A549 (cell line): ENCODE measurements around the gene MYPOP. TPM values are rescaled to one million over a fixed set of nuclear protein-coding genes. Genes with fewer than 3 reads are reported as not detected.

Source experiments
- ATAC-seq, 2 experiments: fragments of 200-7000 bp in 1 of 2; fragments of >200 bp in 1 of 2; cut with Nextera tagmentation in 1 of 2; cut with Tn5 transposase in 1 of 2; 3 replicates each; pipeline versions ENCODE4 v1.8.0 to v1.9.1; 2018 to 2020; ENCODE audit warnings: mild to moderate bottlenecking in 1 of 2, moderate library complexity in 1 of 2
- CTCF ChIA-PET: fragments of 300-600 bp; sonication (Branson Sonifier 250); formaldehyde crosslinking; extraction: SDS; loops from one replicate; lab custom pipeline; 2021; ENCODE audit warnings: antibody characterized with exemption, inconsistent platforms; lab: Yijun Ruan, JAX
- POLR2A ChIA-PET: fragments of 350-600 bp; formaldehyde crosslinking; extraction: SDS; loops from one replicate; lab custom pipeline; 2021; ENCODE audit warnings: antibody characterized with exemption, inconsistent platforms; lab: Yijun Ruan, JAX
- DNase-seq, 2 experiments: peaks; one replicate each; pipeline versions ENCODE4 v3.0.0 to v3.0.0-alpha.2; 2011 to 2016; ENCODE audit warnings: low read depth in 1 of 2, low spot score in 1 of 2
- FAIRE-seq: peaks from 2 replicates; lab custom pipeline; 2011; peaks lifted over from hg19 to GRCh38; lab: Jason Lieb, UNC
- H3K27ac ChIP-seq, 2 experiments: fragments of >200 bp; sonication (Bioruptor Twin); formaldehyde crosslinking; 3 replicates each; pipeline ENCODE4 v1.5.1; 2016 to 2017
- H3K4me1 ChIP-seq: fragments of >200 bp; sonication (Bioruptor Twin); formaldehyde crosslinking; 3 replicates; pipeline ENCODE4 v1.6.1; 2016
- H3K4me2 ChIP-seq: fragments of >200 bp; sonication (Bioruptor Twin); formaldehyde crosslinking; 3 replicates; pipeline ENCODE4 v1.6.1; 2016
- H3K4me3 ChIP-seq: fragments of >200 bp; sonication (Bioruptor Twin); formaldehyde crosslinking; 3 replicates; pipeline ENCODE4 v1.5.1; 2016
- H3K9me3 ChIP-seq: fragments of >200 bp; sonication (Bioruptor Twin); formaldehyde crosslinking; 3 replicates; pipeline ENCODE4 v1.6.1; 2016
- ATOH8 ChIP-seq: fragments of 250-450 bp; sonication (Bioruptor Pico); IDR thresholded peaks from 2 replicates; pipeline ENCODE4 v1.5.0; 2020; ENCODE audit warnings: low read depth, mild to moderate bottlenecking, moderate library complexity
- BCL3 ChIP-seq: fragments of >200 bp; sonication (Bioruptor Twin); formaldehyde crosslinking; IDR thresholded peaks from 3 replicates; pipeline ENCODE4 v1.6.1; 2016
- CBX2 ChIP-seq: fragments of 200-600 bp; sonication (generic); IDR thresholded peaks from 2 replicates; pipeline ENCODE4 v1.6.1; 2016; ENCODE audit warnings: low read depth, mild to moderate bottlenecking, borderline replicate concordance
- CHD4 ChIP-seq: fragments of 200-600 bp; sonication (generic); IDR thresholded peaks from 2 replicates; pipeline ENCODE4 v1.6.1; 2016; ENCODE audit warnings: antibody characterized with exemption, mild to moderate bottlenecking, borderline replicate concordance
- E2F6 ChIP-seq: IDR thresholded peaks from 2 replicates; pipeline ENCODE4 v1.6.1; 2012; ENCODE audit warnings: low read depth, borderline replicate concordance
- EHF ChIP-seq: fragments of 250-450 bp; sonication (Bioruptor Pico); IDR thresholded peaks from 2 replicates; pipeline ENCODE4 v1.5.0; 2020; ENCODE audit warnings: mild to moderate bottlenecking
- ELK1 ChIP-seq: fragments of 150-350 bp; IDR thresholded peaks from 2 replicates; pipeline ENCODE4 v1.6.1; 2014; ENCODE audit warnings: low read depth, mild to moderate bottlenecking, low read length
- HDAC2 ChIP-seq: fragments of 200-600 bp; sonication (generic); IDR thresholded peaks from 2 replicates; pipeline ENCODE4 v1.6.1; 2016
- HES2 ChIP-seq: fragments of >200 bp; sonication (Bioruptor Twin); formaldehyde crosslinking; IDR thresholded peaks from 2 replicates; pipeline ENCODE4 v1.6.1; 2016
- HOXA7 ChIP-seq: fragments of 250-450 bp; sonication (Bioruptor Pico); IDR thresholded peaks from 2 replicates; pipeline ENCODE4 v1.5.0; 2020; ENCODE audit warnings: mild to moderate bottlenecking, moderate library complexity
- HOXB5 ChIP-seq: fragments of 250-450 bp; sonication (Bioruptor Pico); IDR thresholded peaks from 2 replicates; pipeline ENCODE4 v1.5.0; 2020; ENCODE audit warnings: mild to moderate bottlenecking, moderate library complexity
- JUNB ChIP-seq: fragments of >200 bp; sonication (Bioruptor Twin); formaldehyde crosslinking; IDR thresholded peaks from 2 replicates; pipeline ENCODE4 v1.6.1; 2016
- KDM1A ChIP-seq: fragments of 200-600 bp; sonication (generic); IDR thresholded peaks from 2 replicates; pipeline ENCODE4 v1.6.1; 2016; ENCODE audit warnings: low read depth, mild to moderate bottlenecking
- MAX ChIP-seq: IDR thresholded peaks from 2 replicates; pipeline ENCODE4 v1.6.1; 2012
- NFE2L2 ChIP-seq: fragments of 150-350 bp; conservative IDR thresholded peaks from 2 replicates; pipeline ENCODE4 v1.6.1; 2014; ENCODE audit warnings: low read length
- NPAS2 ChIP-seq: fragments of 250-450 bp; sonication (Bioruptor Pico); IDR thresholded peaks from 2 replicates; pipeline ENCODE4 v1.8.0; 2022; ENCODE audit warnings: mild to moderate bottlenecking, moderate library complexity, borderline replicate concordance
- NR3C1 ChIP-seq: fragments of >200 bp; sonication (Bioruptor Twin); formaldehyde crosslinking; IDR thresholded peaks from 3 replicates; pipeline ENCODE4 v1.6.1; 2017
- POLR2AphosphoS2 ChIP-seq: conservative IDR thresholded peaks from 2 replicates; pipeline ENCODE4 v1.6.1; 2012; ENCODE audit warnings: low read length, improper control_type of control experiment, inconsistent platforms
- RARB ChIP-seq: fragments of 250-450 bp; sonication (Bioruptor Pico); IDR thresholded peaks from 2 replicates; pipeline ENCODE4 v1.8.0; 2021; ENCODE audit warnings: mild to moderate bottlenecking, moderate library complexity
- RCOR1 ChIP-seq: fragments of 150-350 bp; IDR thresholded peaks from 2 replicates; pipeline ENCODE4 v1.6.1; 2014; ENCODE audit warnings: antibody characterized with exemption, low read length, low read depth
- RFX5 ChIP-seq: fragments of 450-650 bp; IDR thresholded peaks from 2 replicates; pipeline ENCODE4 v1.7.1; 2014; ENCODE audit warnings: antibody characterized with exemption, mild to moderate bottlenecking, moderate library complexity
- RNF2 ChIP-seq: fragments of 200-600 bp; sonication (generic); IDR thresholded peaks from 2 replicates; pipeline ENCODE4 v1.6.1; 2016; ENCODE audit warnings: low read depth, mild to moderate bottlenecking, antibody characterized with exemption, moderate library complexity, borderline replicate concordance
- SREBF2 ChIP-seq: fragments of 450-650 bp; IDR thresholded peaks from 2 replicates; pipeline ENCODE4 v1.6.1; 2014; ENCODE audit warnings: mild to moderate bottlenecking, moderate library complexity
- TFCP2L1 ChIP-seq: fragments of 250-450 bp; sonication (Bioruptor Pico); IDR thresholded peaks from 2 replicates; pipeline ENCODE4 v1.5.0; 2021; ENCODE audit warnings: mild to moderate bottlenecking
- TP53 ChIP-seq: fragments of 250-450 bp; sonication (Bioruptor Pico); IDR thresholded peaks from 2 replicates; pipeline ENCODE4 v1.5.0; 2021; ENCODE audit warnings: mild to moderate bottlenecking, moderate library complexity
- USF2 ChIP-seq: fragments of 450-650 bp; IDR thresholded peaks from 2 replicates; pipeline ENCODE4 v1.6.1; 2014; ENCODE audit warnings: antibody characterized with exemption
- ZC3H11A ChIP-seq: fragments of 450-650 bp; IDR thresholded peaks from 2 replicates; pipeline ENCODE4 v1.6.1; 2014; ENCODE audit warnings: antibody characterized with exemption, mild to moderate bottlenecking
- ZNF302 ChIP-seq: fragments of 250-450 bp; sonication (Bioruptor Pico); IDR thresholded peaks from 2 replicates; pipeline ENCODE4 v1.9.0; 2021; ENCODE audit warnings: inconsistent platforms, mild to moderate bottlenecking, moderate library complexity
- ZSCAN20 ChIP-seq: fragments of 250-450 bp; sonication (Bioruptor Pico); IDR thresholded peaks from 2 replicates; pipeline ENCODE4 v1.8.0; 2022; ENCODE audit warnings: mild to moderate bottlenecking, moderate library complexity
- WGBS: methylation state at CpG from one replicate; pipeline ENCODE4 v1.1.6; 2017; ENCODE audit errors: missing lambda C conversion rate; 5-methylcytosine and 5-hydroxymethylcytosine counted together
- polyA plus RNA-seq, 4 experiments: library from polyadenylated mRNA; depleted of rRNA in 3 of 4; stranded (reverse); fragments of >200 nt; fragmentation: RNase III in 1 of 4; extraction: RNeasy Plus Mini Kit Qiagen cat#74134 plus additional on column Dnase treatment in 1 of 4; gene quantifications; 2 replicates in 3 of 4; 3 replicates in 1 of 4; pipeline ENCODE4 v1.2.3, GENCODE V29; 2011 to 2017

Gene MYPOP
- polyA plus RNA-seq, 2 of the 4 experiments (the other 2 are of a cell fraction): 2.1 to 10.5 TPM

GRCh38 chr19:45927565-45928261 lies 25.3 kb upstream of the MYPOP start (continued):
- TF ChIP-seq ELK1: no peak
- no peak for TF ChIP-seq HES2
- peak; percentile 99 for TF ChIP-seq MAX
- no peak for TF ChIP-seq RCOR1
- TF ChIP-seq NFE2L2: no peak
- 0 out of 2 replicates have a peak, but pooled peaks have one; percentile 48 for TF ChIP-seq HOXB5 (CRISPR knock-in tag)
- no peak for TF ChIP-seq EHF (CRISPR knock-in tag)
- TF ChIP-seq KDM1A: no peak
- no peak for TF ChIP-seq RNF2
- TF ChIP-seq ZSCAN20 (CRISPR knock-in tag): no peak
- TF ChIP-seq RFX5: no peak
- 0 out of 2 replicates have a peak, but pooled peaks have one; percentile 1 for TF ChIP-seq ZC3H11A
- TF ChIP-seq RARB (CRISPR knock-in tag): no peak
- TF ChIP-seq HDAC2: no peak
- TF ChIP-seq E2F6: peak; percentile 100
- peak; percentile 89 for TF ChIP-seq USF2

- no peak overlapping the region for H3K27ac ChIP-seq
- CTCF ChIA-PET: interaction anchor here (0.7 to 1.5 kb wide), 3 partner anchors 23 to 486 kb away, joined by 3 to 4 read pairs (median 3); partner anchors contain the start of gene FOXA3
- no peak overlapping the region for H3K4me2 ChIP-seq
- ATAC-seq (no peak), DNase-seq (no peak), FAIRE-seq (no peak)
- TF ChIP-seq HOXA7 (CRISPR knock-in tag) (no peak), ZC3H11A (no peak), POLR2AphosphoS2 (no peak), NR3C1 (no peak), SREBF2 (no peak), HDAC2 (no peak), TP53 (CRISPR knock-in tag) (no peak), JUNB (no peak), ZNF302 (CRISPR knock-in tag) (no peak), CBX2 (no peak), TFCP2L1 (CRISPR knock-in tag) (no peak), BCL3 (no peak), ATOH8 (CRISPR knock-in tag) (no peak), NPAS2 (CRISPR knock-in tag) (no peak), RCOR1 (no peak), CHD4 (no peak), HES2 (no peak), USF2 (no peak)
- peaks cover 3% of the 10 kb centered on the region; the same call in 1 of the 3 replicates for H3K4me1 ChIP-seq
- WGBS: 41% methylated on average over 6 of the region's 6 CpGs
- H3K4me3 ChIP-seq: no peak overlapping the region
- POLR2A ChIA-PET: no interaction called here
- no peaks in the 10 kb centered on the region; the same call in 2 of the 3 replicates for H3K9me3 ChIP-seq
Observed at GRCh38 chr19:45924891-45925447, 22.6 kb upstream of the MYPOP start.
